ENCODE results near the gene ERG28.

DNA sequence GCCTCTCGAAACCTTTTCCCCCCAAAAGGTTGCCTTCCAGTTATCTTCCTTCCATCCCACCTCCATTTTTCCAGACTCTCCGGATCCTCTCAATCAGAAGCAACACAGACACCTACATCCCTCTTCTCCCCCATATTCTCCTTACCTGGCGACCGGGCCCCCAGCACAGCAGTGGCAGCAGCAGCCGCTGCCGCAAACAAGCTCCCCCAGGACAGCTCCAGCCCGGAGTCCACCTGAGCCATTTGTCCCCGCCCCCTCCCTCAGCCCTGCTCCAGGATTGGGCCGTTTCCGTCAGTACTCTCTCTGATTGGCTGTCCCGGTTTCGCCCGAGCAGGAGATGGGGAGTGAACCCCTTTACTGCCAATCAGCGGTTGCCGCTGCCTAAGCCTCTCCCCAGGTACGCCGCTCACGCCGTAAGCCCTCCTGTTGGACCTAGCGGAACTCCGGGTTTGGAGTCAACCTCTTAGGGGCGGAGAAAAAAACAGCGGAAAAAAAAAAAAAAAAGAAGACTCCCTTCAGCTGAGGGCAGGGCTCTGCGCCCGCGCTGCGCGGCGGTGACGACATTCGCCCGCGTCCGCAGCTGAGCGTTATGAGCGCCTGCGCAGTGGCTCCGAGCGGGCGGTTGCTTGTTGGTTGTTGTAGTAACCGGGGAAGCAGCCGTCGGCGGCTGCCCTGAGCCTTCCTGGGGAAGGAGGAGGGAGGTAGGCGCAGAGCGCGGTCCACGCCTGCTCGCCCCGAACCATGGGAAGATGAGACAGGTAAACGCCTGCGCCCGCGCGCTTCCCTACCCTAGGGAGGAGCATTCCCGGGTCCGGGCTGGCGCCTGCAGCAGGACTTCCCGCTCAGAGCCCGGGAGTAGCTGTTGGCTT is at the start of gene ERG28, which contains the start of gene TTLL5:
- peak; percentile 87 for TF ChIP-seq POLR2AphosphoS5 (IDR thresholded peaks at IDR 0.05; ENCODE audit: low read depth)
- TF ChIP-seq, protein P1, sequence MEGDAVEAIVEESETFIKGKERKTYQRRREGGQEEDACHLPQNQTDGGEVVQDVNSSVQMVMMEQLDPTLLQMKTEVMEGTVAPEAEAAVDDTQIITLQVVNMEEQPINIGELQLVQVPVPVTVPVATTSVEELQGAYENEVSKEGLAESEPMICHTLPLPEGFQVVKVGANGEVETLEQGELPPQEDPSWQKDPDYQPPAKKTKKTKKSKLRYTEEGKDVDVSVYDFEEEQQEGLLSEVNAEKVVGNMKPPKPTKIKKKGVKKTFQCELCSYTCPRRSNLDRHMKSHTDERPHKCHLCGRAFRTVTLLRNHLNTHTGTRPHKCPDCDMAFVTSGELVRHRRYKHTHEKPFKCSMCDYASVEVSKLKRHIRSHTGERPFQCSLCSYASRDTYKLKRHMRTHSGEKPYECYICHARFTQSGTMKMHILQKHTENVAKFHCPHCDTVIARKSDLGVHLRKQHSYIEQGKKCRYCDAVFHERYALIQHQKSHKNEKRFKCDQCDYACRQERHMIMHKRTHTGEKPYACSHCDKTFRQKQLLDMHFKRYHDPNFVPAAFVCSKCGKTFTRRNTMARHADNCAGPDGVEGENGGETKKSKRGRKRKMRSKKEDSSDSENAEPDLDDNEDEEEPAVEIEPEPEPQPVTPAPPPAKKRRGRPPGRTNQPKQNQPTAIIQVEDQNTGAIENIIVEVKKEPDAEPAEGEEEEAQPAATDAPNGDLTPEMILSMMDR (conservative IDR thresholded peaks at IDR 0.05; ENCODE audit: low read depth in 2 of 2) = no peak
- TF ChIP-seq CREB1 (CRISPR knock-in tag; IDR thresholded peaks at IDR 0.05; ENCODE audit: low read depth) = peak; percentile 95
- no peak for TF ChIP-seq EZH2 (IDR thresholded peaks at IDR 0.05; ENCODE audit: low read depth, unreplicated experiment)

All from GM23338 (cell line).